VCaP (cell line): ENCODE data around the gene ABCC10.
"Not testable (repeated sequence)": the region's sequence is repeated elsewhere in the genome, so short reads cannot be mapped to it uniquely, and the experiment has no call there.

Experiments used
- H3K27ac ChIP-seq: fragments of 450-650 bp; 2 replicates; pipeline ENCODE4 v1.5.1; 2017
- CTCF ChIP-seq: fragments of 450-650 bp; conservative IDR thresholded peaks from 2 replicates; pipeline ENCODE4 v1.5.1; 2017; ENCODE audit warnings: mild to moderate bottlenecking, moderate library complexity

ABCC10 gene

GRCh38 chr6:43413002-43413401 lies 14.3 kb upstream of the ABCC10 start:
- TF ChIP-seq CTCF, result no peak
- H3K27ac ChIP-seq, result no peak overlapping the region

GRCh38 chr6:43415275-43415674 lies 12.1 kb upstream of the ABCC10 start:
- not testable (repeated sequence) for H3K27ac ChIP-seq

GRCh38 chr6:43416935-43417334 lies 10.4 kb upstream of the ABCC10 start:
- TF ChIP-seq CTCF, result no peak
- no peak overlapping the region for H3K27ac ChIP-seq

GRCh38 chr6:43420012-43420709 lies 7.2 kb upstream of the ABCC10 start:
- no peak overlapping the region for H3K27ac ChIP-seq
- no peak for TF ChIP-seq CTCF

- no peak for TF ChIP-seq CTCF
- H3K27ac ChIP-seq, result no peak overlapping the region
Observed at GRCh38 chr6:43421831-43422230, 5.5 kb upstream of the ABCC10 start.

- not testable (repeated sequence) for H3K27ac ChIP-seq
Observed at GRCh38 chr6:43425083-43425482, 2.3 kb upstream of the ABCC10 start.

GRCh38 chr6:43426928-43427405 lies 374 bp upstream of the ABCC10 start:
- no peak for TF ChIP-seq CTCF
- H3K27ac ChIP-seq, result peak overlapping the region; percentile 87

GRCh38 chr6:43428112-43428570 lies 800 bp downstream of the ABCC10 start:
- peak overlapping the region; percentile 87 for H3K27ac ChIP-seq
- TF ChIP-seq CTCF, result no peak
